WTC11 (cell line): ENCODE data around the gene ADK. TPM values are rescaled to one million over a fixed set of nuclear protein-coding genes. Genes with fewer than 3 reads are reported as not detected.
A peak's percentile ranks its signal among the peaks of the same experiment; 100 is the strongest.

ENCODE experiments used
- ATAC-seq: fragments of 200-7000 bp; cut with Tn5 transposase; 2 replicates; pipeline ENCODE4 v1.10.0; 2021; ENCODE audit warnings: mild to moderate bottlenecking, moderate library complexity
- CTCF ChIA-PET: fragments of 300-600 bp; sonication (Branson Sonifier 250); formaldehyde crosslinking; loops from one replicate; lab custom pipeline; 2021; ENCODE audit warnings: antibody characterized with exemption; lab: Charles Lee
- POLR2A ChIA-PET: fragments of 350-600 bp; sonication (Branson Sonifier 250); formaldehyde crosslinking; loops from one replicate; lab custom pipeline; 2021; ENCODE audit warnings: antibody characterized with exemption; lab: Charles Lee
- DNase-seq: peaks from one replicate; pipeline ENCODE4 v3.0.0; 2021; ENCODE audit warnings: low spot score
- H3K27ac Mint-ChIP-seq: 2 replicates; pipeline ENCODE4 v1.8.0; 2021; ENCODE audit warnings: mixed read lengths
- H3K27me3 Mint-ChIP-seq: 2 replicates; pipeline ENCODE4 v1.8.0; 2021; ENCODE audit warnings: low read depth, mild to moderate bottlenecking, moderate library complexity, mixed read lengths
- H3K36me3 Mint-ChIP-seq: 2 replicates; pipeline ENCODE4 v1.8.0; 2021; ENCODE audit warnings: mixed read lengths
- H3K4me1 Mint-ChIP-seq: 2 replicates; pipeline ENCODE4 v1.8.0; 2022; ENCODE audit warnings: mixed read lengths
- H3K4me3 Mint-ChIP-seq: 2 replicates; pipeline ENCODE4 v1.8.0; 2021; ENCODE audit warnings: mild to moderate bottlenecking, moderate library complexity, mixed read lengths
- H3K9me3 Mint-ChIP-seq: 2 replicates; pipeline ENCODE4 v1.8.0; 2021; ENCODE audit warnings: mixed read lengths
- ELF4 ChIP-seq: sonication (generic); formaldehyde crosslinking; IDR thresholded peaks from 2 replicates; pipeline ENCODE4 v1.8.1; 2022; ENCODE audit warnings: low read depth, mild to moderate bottlenecking, moderate library complexity, missing genetic modification reagents
- GABPB1 ChIP-seq: sonication (generic); formaldehyde crosslinking; IDR thresholded peaks from 2 replicates; pipeline ENCODE4 v1.8.1; 2023; ENCODE audit warnings: mild to moderate bottlenecking, missing genetic modification reagents
- JUN ChIP-seq: sonication (generic); formaldehyde crosslinking; IDR thresholded peaks from 2 replicates; pipeline ENCODE4 v1.8.0; 2023; ENCODE audit warnings: mild to moderate bottlenecking, missing genetic modification reagents
- MYBL2 ChIP-seq: sonication (generic); formaldehyde crosslinking; IDR thresholded peaks from 2 replicates; pipeline ENCODE4 v1.8.1; 2023; ENCODE audit warnings: mild to moderate bottlenecking, moderate library complexity, missing genetic modification reagents
- NR1H2 ChIP-seq: sonication (generic); formaldehyde crosslinking; IDR thresholded peaks from 2 replicates; pipeline ENCODE4 v1.9.0; 2021; ENCODE audit warnings: mild to moderate bottlenecking, moderate library complexity, missing genetic modification reagents
- OVOL2 ChIP-seq: fragments of 250-450 bp; sonication (Bioruptor Pico); IDR thresholded peaks from 2 replicates; pipeline ENCODE4 v1.9.0; 2021; ENCODE audit warnings: mild to moderate bottlenecking, borderline replicate concordance
- TCF7 ChIP-seq: sonication (generic); formaldehyde crosslinking; IDR thresholded peaks from 2 replicates; pipeline ENCODE4 v1.8.0; 2022; ENCODE audit warnings: mild to moderate bottlenecking, low read depth, missing genetic modification reagents, moderate library complexity
- ZNF138 ChIP-seq: sonication (generic); formaldehyde crosslinking; conservative IDR thresholded peaks from 2 replicates; pipeline ENCODE4 v1.8.1; 2022; ENCODE audit warnings: mild to moderate bottlenecking, moderate library complexity, missing genetic modification reagents
- ZNF416 ChIP-seq: fragments of 250-450 bp; sonication (Bioruptor Pico); IDR thresholded peaks from 2 replicates; pipeline ENCODE4 v1.9.0; 2021; ENCODE audit warnings: mild to moderate bottlenecking, inconsistent platforms
- total RNA-seq: library from RNA; stranded (reverse); gene quantifications from 3 replicates; pipeline ENCODE4 v1.2.3, GENCODE V29; 2021
- TF ChIP-seq, protein P1 (sequence below): sonication (generic); formaldehyde crosslinking; IDR thresholded peaks from 2 replicates; pipeline ENCODE4 v1.8.0; 2022; ENCODE audit warnings: mild to moderate bottlenecking, missing genetic modification reagents
- TF ChIP-seq, protein P2 (sequence below): sonication (generic); formaldehyde crosslinking; IDR thresholded peaks from 2 replicates; pipeline ENCODE4 v1.8.1; 2022; ENCODE audit warnings: low read depth, missing genetic modification reagents, borderline replicate concordance
- TF ChIP-seq, protein P3 (sequence below): sonication (generic); formaldehyde crosslinking; IDR thresholded peaks from 2 replicates; pipeline ENCODE4 v1.8.1; 2022; ENCODE audit warnings: missing genetic modification reagents, borderline replicate concordance
- TF ChIP-seq, protein P4 (sequence below): sonication (generic); formaldehyde crosslinking; IDR thresholded peaks from 2 replicates; pipeline ENCODE4 v1.8.0; 2022; ENCODE audit warnings: mild to moderate bottlenecking, missing genetic modification reagents
- TF ChIP-seq, protein P5 (sequence below): fragments of 250-450 bp; sonication (Bioruptor Pico); IDR thresholded peaks from 2 replicates; pipeline ENCODE4 v1.9.0; 2021; ENCODE audit warnings: mild to moderate bottlenecking, borderline replicate concordance
- TF ChIP-seq, protein P6 (sequence below): fragments of 250-450 bp; sonication (Bioruptor Pico); IDR thresholded peaks from 2 replicates; pipeline ENCODE4 v2.1.2; 2022; ENCODE audit warnings: mild to moderate bottlenecking, moderate library complexity
- TF ChIP-seq, protein P7 (sequence below): sonication (generic); formaldehyde crosslinking; conservative IDR thresholded peaks from 2 replicates; pipeline ENCODE4 v1.8.1; 2023; ENCODE audit warnings: mild to moderate bottlenecking, low read depth, missing genetic modification reagents, moderate library complexity
- TF ChIP-seq, protein P8 (sequence below): sonication (generic); formaldehyde crosslinking; IDR thresholded peaks from 2 replicates; pipeline ENCODE4 v1.8.1; 2022; ENCODE audit warnings: mild to moderate bottlenecking, moderate library complexity, missing genetic modification reagents

ADK gene
- total RNA-seq, 1 experiment from 2014 or later = 32.7 TPM

DNA sequence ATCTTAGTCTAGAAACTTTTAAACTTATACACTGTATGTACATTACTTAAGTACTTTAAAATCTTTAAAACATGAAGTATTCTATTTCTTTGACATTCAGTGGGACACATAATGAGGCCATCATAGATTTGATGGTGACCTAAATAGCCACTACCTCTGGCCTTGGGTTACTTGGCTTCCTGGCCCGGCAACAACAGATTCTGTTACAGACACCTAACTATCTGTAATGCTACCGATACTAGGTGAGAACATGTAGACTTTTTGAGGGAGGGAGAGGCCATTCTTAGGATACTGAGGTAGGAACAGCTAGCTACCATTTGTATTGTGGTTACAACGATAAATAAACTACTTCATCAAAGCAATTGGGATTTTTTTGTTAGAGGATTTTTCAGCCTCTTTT lies 520.7 kb downstream of the ADK start:
- H3K4me3 Mint-ChIP-seq = no peak overlapping the region
- no peak for ATAC-seq
- no peak for TF ChIP-seq ZNF416 (CRISPR knock-in tag)
- TF ChIP-seq, protein P1, sequence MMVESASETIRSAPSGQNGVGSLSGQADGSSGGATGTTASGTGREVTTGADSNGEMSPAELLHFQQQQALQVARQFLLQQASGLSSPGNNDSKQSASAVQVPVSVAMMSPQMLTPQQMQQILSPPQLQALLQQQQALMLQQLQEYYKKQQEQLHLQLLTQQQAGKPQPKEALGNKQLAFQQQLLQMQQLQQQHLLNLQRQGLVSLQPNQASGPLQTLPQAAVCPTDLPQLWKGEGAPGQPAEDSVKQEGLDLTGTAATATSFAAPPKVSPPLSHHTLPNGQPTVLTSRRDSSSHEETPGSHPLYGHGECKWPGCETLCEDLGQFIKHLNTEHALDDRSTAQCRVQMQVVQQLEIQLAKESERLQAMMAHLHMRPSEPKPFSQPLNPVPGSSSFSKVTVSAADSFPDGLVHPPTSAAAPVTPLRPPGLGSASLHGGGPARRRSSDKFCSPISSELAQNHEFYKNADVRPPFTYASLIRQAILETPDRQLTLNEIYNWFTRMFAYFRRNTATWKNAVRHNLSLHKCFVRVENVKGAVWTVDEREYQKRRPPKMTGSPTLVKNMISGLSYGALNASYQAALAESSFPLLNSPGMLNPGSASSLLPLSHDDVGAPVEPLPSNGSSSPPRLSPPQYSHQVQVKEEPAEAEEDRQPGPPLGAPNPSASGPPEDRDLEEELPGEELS (CRISPR knock-in tag) = no peak
- TF ChIP-seq, protein P2, sequence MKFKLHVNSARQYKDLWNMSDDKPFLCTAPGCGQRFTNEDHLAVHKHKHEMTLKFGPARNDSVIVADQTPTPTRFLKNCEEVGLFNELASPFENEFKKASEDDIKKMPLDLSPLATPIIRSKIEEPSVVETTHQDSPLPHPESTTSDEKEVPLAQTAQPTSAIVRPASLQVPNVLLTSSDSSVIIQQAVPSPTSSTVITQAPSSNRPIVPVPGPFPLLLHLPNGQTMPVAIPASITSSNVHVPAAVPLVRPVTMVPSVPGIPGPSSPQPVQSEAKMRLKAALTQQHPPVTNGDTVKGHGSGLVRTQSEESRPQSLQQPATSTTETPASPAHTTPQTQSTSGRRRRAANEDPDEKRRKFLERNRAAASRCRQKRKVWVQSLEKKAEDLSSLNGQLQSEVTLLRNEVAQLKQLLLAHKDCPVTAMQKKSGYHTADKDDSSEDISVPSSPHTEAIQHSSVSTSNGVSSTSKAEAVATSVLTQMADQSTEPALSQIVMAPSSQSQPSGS (CRISPR knock-in tag) = no peak
- TF ChIP-seq, protein P3, sequence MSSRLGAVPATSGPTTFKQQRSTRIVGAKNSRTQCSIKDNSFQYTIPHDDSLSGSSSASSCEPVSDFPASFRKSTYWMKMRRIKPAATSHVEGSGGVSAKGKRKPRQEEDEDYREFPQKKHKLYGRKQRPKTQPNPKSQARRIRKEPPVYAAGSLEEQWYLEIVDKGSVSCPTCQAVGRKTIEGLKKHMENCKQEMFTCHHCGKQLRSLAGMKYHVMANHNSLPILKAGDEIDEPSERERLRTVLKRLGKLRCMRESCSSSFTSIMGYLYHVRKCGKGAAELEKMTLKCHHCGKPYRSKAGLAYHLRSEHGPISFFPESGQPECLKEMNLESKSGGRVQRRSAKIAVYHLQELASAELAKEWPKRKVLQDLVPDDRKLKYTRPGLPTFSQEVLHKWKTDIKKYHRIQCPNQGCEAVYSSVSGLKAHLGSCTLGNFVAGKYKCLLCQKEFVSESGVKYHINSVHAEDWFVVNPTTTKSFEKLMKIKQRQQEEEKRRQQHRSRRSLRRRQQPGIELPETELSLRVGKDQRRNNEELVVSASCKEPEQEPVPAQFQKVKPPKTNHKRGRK (CRISPR knock-in tag) = no peak
- TF ChIP-seq, protein P4, sequence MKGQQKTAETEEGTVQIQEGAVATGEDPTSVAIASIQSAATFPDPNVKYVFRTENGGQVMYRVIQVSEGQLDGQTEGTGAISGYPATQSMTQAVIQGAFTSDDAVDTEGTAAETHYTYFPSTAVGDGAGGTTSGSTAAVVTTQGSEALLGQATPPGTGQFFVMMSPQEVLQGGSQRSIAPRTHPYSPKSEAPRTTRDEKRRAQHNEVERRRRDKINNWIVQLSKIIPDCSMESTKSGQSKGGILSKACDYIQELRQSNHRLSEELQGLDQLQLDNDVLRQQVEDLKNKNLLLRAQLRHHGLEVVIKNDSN (CRISPR knock-in tag) = no peak
- no peak for TF ChIP-seq GABPB1
- TF ChIP-seq ELF4 (CRISPR knock-in tag) = no peak
- TF ChIP-seq, protein P5, sequence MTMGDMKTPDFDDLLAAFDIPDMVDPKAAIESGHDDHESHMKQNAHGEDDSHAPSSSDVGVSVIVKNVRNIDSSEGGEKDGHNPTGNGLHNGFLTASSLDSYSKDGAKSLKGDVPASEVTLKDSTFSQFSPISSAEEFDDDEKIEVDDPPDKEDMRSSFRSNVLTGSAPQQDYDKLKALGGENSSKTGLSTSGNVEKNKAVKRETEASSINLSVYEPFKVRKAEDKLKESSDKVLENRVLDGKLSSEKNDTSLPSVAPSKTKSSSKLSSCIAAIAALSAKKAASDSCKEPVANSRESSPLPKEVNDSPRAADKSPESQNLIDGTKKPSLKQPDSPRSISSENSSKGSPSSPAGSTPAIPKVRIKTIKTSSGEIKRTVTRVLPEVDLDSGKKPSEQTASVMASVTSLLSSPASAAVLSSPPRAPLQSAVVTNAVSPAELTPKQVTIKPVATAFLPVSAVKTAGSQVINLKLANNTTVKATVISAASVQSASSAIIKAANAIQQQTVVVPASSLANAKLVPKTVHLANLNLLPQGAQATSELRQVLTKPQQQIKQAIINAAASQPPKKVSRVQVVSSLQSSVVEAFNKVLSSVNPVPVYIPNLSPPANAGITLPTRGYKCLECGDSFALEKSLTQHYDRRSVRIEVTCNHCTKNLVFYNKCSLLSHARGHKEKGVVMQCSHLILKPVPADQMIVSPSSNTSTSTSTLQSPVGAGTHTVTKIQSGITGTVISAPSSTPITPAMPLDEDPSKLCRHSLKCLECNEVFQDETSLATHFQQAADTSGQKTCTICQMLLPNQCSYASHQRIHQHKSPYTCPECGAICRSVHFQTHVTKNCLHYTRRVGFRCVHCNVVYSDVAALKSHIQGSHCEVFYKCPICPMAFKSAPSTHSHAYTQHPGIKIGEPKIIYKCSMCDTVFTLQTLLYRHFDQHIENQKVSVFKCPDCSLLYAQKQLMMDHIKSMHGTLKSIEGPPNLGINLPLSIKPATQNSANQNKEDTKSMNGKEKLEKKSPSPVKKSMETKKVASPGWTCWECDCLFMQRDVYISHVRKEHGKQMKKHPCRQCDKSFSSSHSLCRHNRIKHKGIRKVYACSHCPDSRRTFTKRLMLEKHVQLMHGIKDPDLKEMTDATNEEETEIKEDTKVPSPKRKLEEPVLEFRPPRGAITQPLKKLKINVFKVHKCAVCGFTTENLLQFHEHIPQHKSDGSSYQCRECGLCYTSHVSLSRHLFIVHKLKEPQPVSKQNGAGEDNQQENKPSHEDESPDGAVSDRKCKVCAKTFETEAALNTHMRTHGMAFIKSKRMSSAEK (CRISPR knock-in tag) = no peak
- TF ChIP-seq MYBL2 = no peak
- H3K36me3 Mint-ChIP-seq = no peaks in the 10 kb centered on the region
- ChIA-PET POLR2A (no interaction called here), CTCF (no interaction called here)
- H3K27ac Mint-ChIP-seq = no peak overlapping the region
- no peaks in the 10 kb centered on the region for H3K9me3 Mint-ChIP-seq
- no peaks in the 10 kb centered on the region for H3K27me3 Mint-ChIP-seq
- DNase-seq = no peak
- H3K4me1 Mint-ChIP-seq = peaks cover 4% of the 10 kb centered on the region; the same call in 1 of the 2 replicates

DNA sequence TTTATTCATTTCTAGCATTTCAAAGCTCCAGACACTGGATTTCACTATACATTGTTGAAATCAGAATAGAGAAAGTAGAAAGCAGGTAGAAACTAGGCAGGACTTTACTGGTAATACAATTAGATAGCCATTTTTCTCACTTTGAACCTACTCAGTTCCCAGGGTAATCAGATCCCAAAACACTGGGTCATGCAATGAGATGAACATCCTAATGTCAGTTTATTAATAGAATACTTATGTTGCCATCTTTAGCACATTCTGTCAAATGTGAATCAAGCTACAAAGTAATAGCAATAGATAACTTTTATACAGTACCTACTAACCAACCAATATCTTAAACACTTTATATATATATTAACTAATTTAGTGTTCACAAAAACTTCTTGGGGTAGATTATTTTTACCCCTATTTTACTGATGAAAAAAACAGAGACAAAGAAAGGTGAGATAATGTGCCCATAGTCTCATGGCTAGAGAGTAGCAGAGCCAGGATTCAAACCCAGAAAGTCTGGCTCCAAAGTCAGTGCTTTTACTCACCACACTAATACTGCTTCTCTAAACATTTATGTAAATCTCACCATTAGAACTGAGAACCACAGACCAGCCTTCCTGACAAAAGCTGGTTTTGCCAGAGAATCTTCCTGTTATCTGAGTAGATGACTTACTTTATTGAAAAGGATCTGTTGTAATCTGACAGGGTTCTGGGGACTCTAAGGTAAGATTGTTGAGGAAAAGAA lies 521.6 kb downstream of the ADK start:
- Mint-ChIP-seq H3K27ac (peak overlapping the region; percentile 5; the same call in 1 of the 2 replicates), H3K4me1 (peaks cover 4% of the 10 kb centered on the region; the same call in 1 of the 2 replicates), H3K36me3 (no peaks in the 10 kb centered on the region; the same call in 1 of the 2 replicates), H3K27me3 (no peaks in the 10 kb centered on the region), H3K4me3 (no peak overlapping the region), H3K9me3 (no peaks in the 10 kb centered on the region)
- ATAC-seq (no peak), DNase-seq (no peak)
- ChIA-PET POLR2A (no interaction called here), CTCF (no interaction called here)
- TF ChIP-seq, protein P6, sequence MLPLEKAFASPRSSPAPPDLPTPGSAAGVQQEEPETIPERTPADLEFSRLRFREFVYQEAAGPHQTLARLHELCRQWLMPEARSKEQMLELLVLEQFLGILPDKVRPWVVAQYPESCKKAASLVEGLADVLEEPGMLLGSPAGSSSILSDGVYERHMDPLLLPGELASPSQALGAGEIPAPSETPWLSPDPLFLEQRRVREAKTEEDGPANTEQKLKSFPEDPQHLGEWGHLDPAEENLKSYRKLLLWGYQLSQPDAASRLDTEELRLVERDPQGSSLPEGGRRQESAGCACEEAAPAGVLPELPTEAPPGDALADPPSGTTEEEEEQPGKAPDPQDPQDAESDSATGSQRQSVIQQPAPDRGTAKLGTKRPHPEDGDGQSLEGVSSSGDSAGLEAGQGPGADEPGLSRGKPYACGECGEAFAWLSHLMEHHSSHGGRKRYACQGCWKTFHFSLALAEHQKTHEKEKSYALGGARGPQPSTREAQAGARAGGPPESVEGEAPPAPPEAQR (CRISPR knock-in tag) = no peak
- TF ChIP-seq OVOL2 (CRISPR knock-in tag) (no peak), NR1H2 (CRISPR knock-in tag) (no peak), JUN (CRISPR knock-in tag) (no peak), ZNF138 (CRISPR knock-in tag) (no peak), TCF7 (CRISPR knock-in tag) (no peak)
- TF ChIP-seq, protein P7, sequence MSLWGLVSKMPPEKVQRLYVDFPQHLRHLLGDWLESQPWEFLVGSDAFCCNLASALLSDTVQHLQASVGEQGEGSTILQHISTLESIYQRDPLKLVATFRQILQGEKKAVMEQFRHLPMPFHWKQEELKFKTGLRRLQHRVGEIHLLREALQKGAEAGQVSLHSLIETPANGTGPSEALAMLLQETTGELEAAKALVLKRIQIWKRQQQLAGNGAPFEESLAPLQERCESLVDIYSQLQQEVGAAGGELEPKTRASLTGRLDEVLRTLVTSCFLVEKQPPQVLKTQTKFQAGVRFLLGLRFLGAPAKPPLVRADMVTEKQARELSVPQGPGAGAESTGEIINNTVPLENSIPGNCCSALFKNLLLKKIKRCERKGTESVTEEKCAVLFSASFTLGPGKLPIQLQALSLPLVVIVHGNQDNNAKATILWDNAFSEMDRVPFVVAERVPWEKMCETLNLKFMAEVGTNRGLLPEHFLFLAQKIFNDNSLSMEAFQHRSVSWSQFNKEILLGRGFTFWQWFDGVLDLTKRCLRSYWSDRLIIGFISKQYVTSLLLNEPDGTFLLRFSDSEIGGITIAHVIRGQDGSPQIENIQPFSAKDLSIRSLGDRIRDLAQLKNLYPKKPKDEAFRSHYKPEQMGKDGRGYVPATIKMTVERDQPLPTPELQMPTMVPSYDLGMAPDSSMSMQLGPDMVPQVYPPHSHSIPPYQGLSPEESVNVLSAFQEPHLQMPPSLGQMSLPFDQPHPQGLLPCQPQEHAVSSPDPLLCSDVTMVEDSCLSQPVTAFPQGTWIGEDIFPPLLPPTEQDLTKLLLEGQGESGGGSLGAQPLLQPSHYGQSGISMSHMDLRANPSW (CRISPR knock-in tag) = no peak
- TF ChIP-seq, protein P8, sequence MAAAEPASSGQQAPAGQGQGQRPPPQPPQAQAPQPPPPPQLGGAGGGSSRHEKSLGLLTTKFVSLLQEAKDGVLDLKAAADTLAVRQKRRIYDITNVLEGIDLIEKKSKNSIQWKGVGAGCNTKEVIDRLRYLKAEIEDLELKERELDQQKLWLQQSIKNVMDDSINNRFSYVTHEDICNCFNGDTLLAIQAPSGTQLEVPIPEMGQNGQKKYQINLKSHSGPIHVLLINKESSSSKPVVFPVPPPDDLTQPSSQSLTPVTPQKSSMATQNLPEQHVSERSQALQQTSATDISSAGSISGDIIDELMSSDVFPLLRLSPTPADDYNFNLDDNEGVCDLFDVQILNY (CRISPR knock-in tag) = no peak
